Bronchial epithelial cell (primary cell): ENCODE results near the gene SACS. TPM values are rescaled to one million over a fixed set of nuclear protein-coding genes. Genes with fewer than 3 reads are reported as not detected.
"Not testable (repeated sequence)": the region's sequence is repeated elsewhere in the genome, so short reads cannot be mapped to it uniquely, and the experiment has no call there.

Experiments used
- DNase-seq: peaks from one replicate; pipeline ENCODE4 v3.0.0-alpha.2; 2010; ENCODE audit warnings: low read depth
- FAIRE-seq: peaks from 2 replicates; lab custom pipeline; 2011; peaks lifted over from hg19 to GRCh38; lab: Jason Lieb, UNC
- H3K27me3 ChIP-seq: 2 replicates; pipeline ENCODE4 v1.5.1; 2011; ENCODE audit warnings: low read length; ENCODE audit not compliant: control insufficient read depth, insufficient read depth
- H3K36me3 ChIP-seq: 2 replicates; pipeline ENCODE4 v1.5.1; 2011; ENCODE audit warnings: low read length; ENCODE audit not compliant: control insufficient read depth, insufficient read depth
- H3K4me3 ChIP-seq: 2 replicates; pipeline ENCODE4 v1.5.1; 2011; ENCODE audit warnings: mild to moderate bottlenecking, low read depth, low read length, control low read depth
- total RNA-seq: library from RNA; depleted of rRNA; stranded (reverse); fragments of >200 nt; gene quantifications from 2 replicates; pipeline ENCODE4 v1.2.1, GENCODE V29; 2014
- TF ChIP-seq, protein P1 (sequence below): IDR thresholded peaks from 2 replicates; pipeline ENCODE4 v1.5.1; 2011; ENCODE audit warnings: mild to moderate bottlenecking, moderate library complexity, low read length, control low read depth, inconsistent platforms; ENCODE audit not compliant: insufficient read depth, severe bottlenecking

Gene SACS
- total RNA-seq, 1 donor from 2014 or later, result 26.3 TPM

DNA sequence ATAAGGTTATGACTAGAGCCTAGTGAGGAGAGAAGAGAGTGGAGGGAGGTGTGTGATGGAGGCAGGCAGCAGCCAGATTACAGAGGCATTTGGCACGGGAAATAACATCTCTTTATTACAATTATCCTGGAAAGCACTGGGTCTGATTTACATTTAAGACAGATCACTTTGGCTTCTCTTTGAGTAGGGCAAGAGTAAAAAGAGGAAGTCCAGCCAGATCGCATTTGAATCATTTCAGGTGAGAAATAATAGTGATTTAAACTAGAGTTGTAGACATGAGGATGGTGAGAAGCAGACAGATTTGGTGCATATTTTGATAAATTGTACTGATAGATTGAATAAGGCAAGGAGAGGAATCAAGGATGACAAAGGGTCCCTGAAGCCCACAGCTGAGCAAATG lies 9.6 kb upstream of the SACS start:
- TF ChIP-seq, protein P1, sequence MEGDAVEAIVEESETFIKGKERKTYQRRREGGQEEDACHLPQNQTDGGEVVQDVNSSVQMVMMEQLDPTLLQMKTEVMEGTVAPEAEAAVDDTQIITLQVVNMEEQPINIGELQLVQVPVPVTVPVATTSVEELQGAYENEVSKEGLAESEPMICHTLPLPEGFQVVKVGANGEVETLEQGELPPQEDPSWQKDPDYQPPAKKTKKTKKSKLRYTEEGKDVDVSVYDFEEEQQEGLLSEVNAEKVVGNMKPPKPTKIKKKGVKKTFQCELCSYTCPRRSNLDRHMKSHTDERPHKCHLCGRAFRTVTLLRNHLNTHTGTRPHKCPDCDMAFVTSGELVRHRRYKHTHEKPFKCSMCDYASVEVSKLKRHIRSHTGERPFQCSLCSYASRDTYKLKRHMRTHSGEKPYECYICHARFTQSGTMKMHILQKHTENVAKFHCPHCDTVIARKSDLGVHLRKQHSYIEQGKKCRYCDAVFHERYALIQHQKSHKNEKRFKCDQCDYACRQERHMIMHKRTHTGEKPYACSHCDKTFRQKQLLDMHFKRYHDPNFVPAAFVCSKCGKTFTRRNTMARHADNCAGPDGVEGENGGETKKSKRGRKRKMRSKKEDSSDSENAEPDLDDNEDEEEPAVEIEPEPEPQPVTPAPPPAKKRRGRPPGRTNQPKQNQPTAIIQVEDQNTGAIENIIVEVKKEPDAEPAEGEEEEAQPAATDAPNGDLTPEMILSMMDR, result no peak
- FAIRE-seq (no peak), DNase-seq (no peak)
- Histone ChIP-seq H3K27me3 (no peaks in the 10 kb centered on the region), H3K36me3 (no peaks in the 10 kb centered on the region), H3K4me3 (no peak overlapping the region)

DNA sequence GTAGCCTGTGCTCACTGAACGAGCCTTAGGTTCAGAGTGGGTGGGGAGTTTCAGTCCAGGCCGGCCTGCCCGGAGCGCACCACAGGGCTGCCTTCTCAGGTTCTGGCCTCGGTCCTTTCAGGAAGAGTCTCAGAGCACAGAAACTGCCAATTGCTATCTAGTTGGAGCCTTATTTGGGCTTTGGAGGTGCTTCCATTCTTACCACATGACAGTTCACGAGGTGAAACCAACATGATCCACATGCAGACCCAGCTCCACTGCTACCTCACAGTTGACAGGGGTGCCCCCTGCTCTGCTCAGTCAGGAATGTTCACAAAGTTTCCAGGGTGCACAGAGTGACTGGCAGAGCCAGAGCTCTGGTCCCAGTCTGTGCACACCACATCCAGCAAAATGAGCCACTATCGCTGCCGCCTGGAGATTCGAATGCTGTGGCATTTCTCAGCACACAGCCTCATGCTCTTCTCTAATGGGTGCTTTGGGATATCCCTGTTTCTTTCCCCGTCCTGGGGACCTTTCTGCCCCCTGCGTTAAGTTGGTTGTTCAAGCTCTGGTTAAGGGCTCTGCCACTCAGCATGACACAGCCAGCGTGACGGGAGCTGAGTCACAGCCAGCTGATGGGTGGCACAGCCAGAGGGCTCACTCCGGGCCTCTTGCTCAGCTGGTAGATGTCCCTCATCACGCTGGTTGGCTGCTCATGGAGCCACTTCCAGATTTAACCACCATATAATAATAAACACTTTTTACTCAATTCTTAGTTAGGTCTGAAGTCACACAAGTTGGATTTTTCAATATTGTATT lies 7.5 kb upstream of the SACS start:
- Histone ChIP-seq H3K4me3 (no peak overlapping the region), H3K27me3 (no peaks in the 10 kb centered on the region), H3K36me3 (no peaks in the 10 kb centered on the region)
- FAIRE-seq (no peak), DNase-seq (peak; percentile 22)
- TF ChIP-seq, protein P1, result no peak

DNA sequence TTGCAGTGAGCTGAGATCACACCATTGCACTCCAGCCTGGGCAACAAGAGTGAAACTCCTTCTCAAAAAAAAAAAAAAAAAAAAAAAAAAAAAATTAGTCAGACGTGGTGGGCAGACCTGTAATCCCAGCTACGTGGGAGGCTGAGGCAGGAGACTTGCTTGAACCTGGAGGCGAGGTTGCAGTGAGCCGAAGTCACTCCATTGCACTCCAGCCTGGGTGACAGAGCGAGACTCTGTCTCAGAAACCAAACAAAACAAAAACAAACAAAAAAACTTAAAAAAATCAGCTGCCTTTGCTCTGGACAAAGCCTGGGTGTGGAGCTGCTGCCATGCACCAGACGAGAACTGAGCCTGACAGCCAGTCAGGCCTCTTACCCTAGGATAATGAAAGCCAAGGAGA lies 6.8 kb upstream of the SACS start:
- not testable (repeated sequence) for FAIRE-seq, H3K27me3 ChIP-seq

DNA sequence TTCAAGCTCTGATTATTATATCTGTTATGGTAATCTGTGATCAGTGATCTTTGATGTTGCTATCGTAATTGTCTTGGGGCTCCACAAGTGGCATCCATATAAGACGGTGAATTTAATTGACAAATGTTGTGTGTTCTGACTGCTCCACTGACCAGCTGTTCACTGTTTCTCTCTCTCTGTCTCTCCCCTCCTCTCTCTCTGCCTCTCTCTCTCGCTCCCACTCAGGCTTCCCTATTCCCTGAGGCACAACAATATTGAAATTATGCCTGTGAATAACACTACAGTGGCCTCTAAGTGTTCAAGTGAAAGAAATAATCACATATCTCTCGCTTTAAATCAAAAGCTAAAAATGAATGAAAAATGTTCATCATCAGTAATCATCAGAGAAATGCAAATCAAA lies 4.4 kb upstream of the SACS start:
- TF ChIP-seq, protein P1, result no peak
- no peaks in the 10 kb centered on the region for H3K36me3 ChIP-seq
- FAIRE-seq, result no peak
- H3K4me3 ChIP-seq, result no peak overlapping the region
- H3K27me3 ChIP-seq, result no peaks in the 10 kb centered on the region
- DNase-seq, result no peak

More for the DNA sequence above, 6.8 kb upstream of the SACS start:
- H3K4me3 ChIP-seq, H3K36me3 ChIP-seq, DNase-seq: not testable (repeated sequence)

DNA sequence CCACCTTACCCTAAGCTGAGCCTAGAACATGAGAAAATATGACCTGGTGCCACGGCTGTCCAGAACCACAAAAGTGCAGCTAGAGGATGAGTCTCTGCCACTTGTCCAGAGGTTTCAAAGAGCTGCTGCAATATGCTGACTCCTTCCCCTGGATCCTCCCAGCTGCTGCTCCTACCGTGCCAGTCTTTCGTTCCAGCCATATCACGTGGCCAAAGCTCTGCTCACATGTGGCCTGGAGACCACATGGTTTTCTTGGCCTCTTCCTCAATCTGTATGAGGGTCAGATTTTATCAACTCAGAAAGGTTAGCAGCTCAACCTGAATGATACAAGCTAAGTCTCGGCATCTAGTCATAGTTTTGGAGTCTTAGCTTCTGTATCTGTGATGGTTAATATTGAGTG lies 3.2 kb upstream of the SACS start:
- DNase-seq (no peak), FAIRE-seq (no peak)
- TF ChIP-seq, protein P1, result no peak
- Histone ChIP-seq H3K4me3 (no peak overlapping the region), H3K36me3 (no peaks in the 10 kb centered on the region), H3K27me3 (no peaks in the 10 kb centered on the region)

DNA sequence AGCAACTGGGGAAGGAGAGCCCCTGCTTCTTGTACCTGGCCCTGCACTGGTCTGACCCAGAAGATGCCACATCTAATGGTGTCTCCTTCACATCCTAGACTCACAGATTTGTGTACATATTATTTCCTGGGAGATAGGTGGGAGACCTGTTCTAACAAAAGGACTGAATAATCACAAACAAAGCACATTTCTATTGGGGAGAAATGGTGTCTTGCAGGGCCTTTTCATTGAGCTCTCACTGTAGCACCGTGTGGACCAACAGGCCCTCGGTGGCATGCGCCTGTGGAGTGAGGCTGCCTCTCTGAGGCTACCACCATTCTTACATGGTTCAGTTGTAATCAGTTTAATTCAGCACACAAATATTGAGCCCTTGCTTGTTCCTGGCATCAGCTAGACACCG lies 989 bp upstream of the SACS start:
- DNase-seq (no peak), FAIRE-seq (peak; percentile 36)
- Histone ChIP-seq H3K36me3 (no peaks in the 10 kb centered on the region), H3K27me3 (no peaks in the 10 kb centered on the region), H3K4me3 (no peak overlapping the region)
- TF ChIP-seq, protein P1, result no peak
